Trophoblast cell (in vitro differentiated cells and primary cell): Measurements from ENCODE around the gene EIF5B.

Source experiments
- DNase-seq, 2 donors: peaks; one replicate each; pipeline ENCODE4 v3.0.0-alpha.2; 2016
- H2AFZ ChIP-seq: 2 replicates; pipeline ENCODE4 v1.6.1; 2013; ENCODE audit warnings: low read length, moderate library complexity, mild to moderate bottlenecking; ENCODE audit not compliant: insufficient read depth, poor library complexity
- H2AK5ac ChIP-seq: 2 replicates; pipeline ENCODE4 v1.6.1; 2013; ENCODE audit warnings: mild to moderate bottlenecking, low read length
- H2BK120ac ChIP-seq: 2 replicates; pipeline ENCODE4 v1.6.1; 2013; ENCODE audit warnings: low read length, mild to moderate bottlenecking, moderate library complexity; ENCODE audit not compliant: insufficient read depth, poor library complexity
- H2BK12ac ChIP-seq: 2 replicates; pipeline ENCODE4 v1.6.1; 2013; ENCODE audit warnings: mild to moderate bottlenecking, low read length, moderate library complexity
- H2BK5ac ChIP-seq: 2 replicates; pipeline ENCODE4 v1.6.1; 2013; ENCODE audit warnings: low read length, low read depth, moderate library complexity, mild to moderate bottlenecking; ENCODE audit not compliant: poor library complexity
- H3K14ac ChIP-seq: 2 replicates; pipeline ENCODE4 v1.6.1; 2013; ENCODE audit warnings: mild to moderate bottlenecking, low read length
- H3K18ac ChIP-seq: 2 replicates; pipeline ENCODE4 v1.6.1; 2013; ENCODE audit warnings: mild to moderate bottlenecking, low read length
- H3K23ac ChIP-seq: 2 replicates; pipeline ENCODE4 v1.6.1; 2013; ENCODE audit warnings: low read length
- H3K27ac ChIP-seq: 2 replicates; pipeline ENCODE4 v1.5.1; 2013; ENCODE audit warnings: low read depth, mild to moderate bottlenecking, inconsistent platforms, low read length, moderate library complexity
- H3K27me3 ChIP-seq: 2 replicates; pipeline ENCODE4 v1.6.1; 2013; ENCODE audit warnings: inconsistent platforms, mild to moderate bottlenecking, low read length, moderate library complexity; ENCODE audit not compliant: insufficient read depth
- H3K36me3 ChIP-seq, 2 experiments: 1 replicate in 1 of 2; 2 replicates in 1 of 2; pipeline ENCODE4 v1.6.1; 2013; ENCODE audit warnings: low read length in 2 of 2, mild to moderate bottlenecking in 2 of 2, moderate library complexity in 1 of 2; ENCODE audit not compliant: insufficient read depth in 2 of 2, control insufficient read depth in 1 of 2
- H3K4ac ChIP-seq: 2 replicates; pipeline ENCODE4 v1.6.1; 2013; ENCODE audit warnings: low read depth, mild to moderate bottlenecking, low read length, moderate library complexity
- H3K4me1 ChIP-seq, 2 experiments: 1 replicate in 1 of 2; 2 replicates in 1 of 2; pipeline ENCODE4 v1.6.1; 2013; ENCODE audit warnings: low read length in 2 of 2, mild to moderate bottlenecking in 2 of 2, moderate library complexity in 1 of 2; ENCODE audit not compliant: insufficient read depth in 2 of 2, control insufficient read depth in 1 of 2
- H3K4me2 ChIP-seq: 2 replicates; pipeline ENCODE4 v1.6.1; 2013; ENCODE audit warnings: inconsistent platforms, mild to moderate bottlenecking, low read length, moderate library complexity
- H3K4me3 ChIP-seq: 2 replicates; pipeline ENCODE4 v1.5.1; 2013; ENCODE audit warnings: mild to moderate bottlenecking, low read depth, low read length, inconsistent platforms
- H3K79me1 ChIP-seq: one replicate; pipeline ENCODE4 v1.6.1; 2013; ENCODE audit warnings: low read length
- H3K79me2 ChIP-seq: 2 replicates; pipeline ENCODE4 v1.6.1; 2013; ENCODE audit warnings: low read length, mild to moderate bottlenecking; ENCODE audit not compliant: control insufficient read depth, insufficient read depth, poor library complexity
- H3K9ac ChIP-seq: 2 replicates; pipeline ENCODE4 v1.6.1; 2013; ENCODE audit warnings: mild to moderate bottlenecking, low read length
- H3K9me3 ChIP-seq: 2 replicates; pipeline ENCODE4 v1.6.1; 2013; ENCODE audit warnings: low read depth, mild to moderate bottlenecking, control low read depth, inconsistent platforms, low read length; ENCODE audit not compliant: insufficient read depth
- H4K12ac ChIP-seq: 2 replicates; pipeline ENCODE4 v1.6.1; 2013; ENCODE audit warnings: low read depth, mild to moderate bottlenecking, low read length, moderate library complexity
- H4K8ac ChIP-seq: 2 replicates; pipeline ENCODE4 v1.6.1; 2013; ENCODE audit warnings: low read depth, mild to moderate bottlenecking, low read length, moderate library complexity
- H4K91ac ChIP-seq: one replicate; pipeline ENCODE4 v1.6.1; 2013; ENCODE audit warnings: low read depth, mild to moderate bottlenecking, low read length, moderate library complexity
- WGBS: extraction: QIAGEN DNeasy Blood & Tissue Kit; methylation state at CpG from one replicate; pipeline ENCODE4 v1.1.7; 2013; ENCODE audit warnings: missing lambda C conversion rate; ENCODE audit not compliant: insufficient read length, insufficient coverage; ENCODE audit errors: extremely low coverage; 5-methylcytosine and 5-hydroxymethylcytosine counted together

The EIF5B gene

GRCh38 chr2:99442837-99443236 lies 105.6 kb downstream of the EIF5B start:
- no CpG with 5 or more reads among the region's 1 CpG for WGBS

GRCh38 chr2:99444222-99444621 lies 107.0 kb downstream of the EIF5B start:
- Histone ChIP-seq H3K18ac (no peak overlapping the region), H3K9me3 (no peaks in the 10 kb centered on the region), H2BK12ac (no peak overlapping the region), H4K91ac (no peak overlapping the region), H3K14ac (no peak overlapping the region), H2AFZ (no peak overlapping the region), H3K79me2 (no peaks in the 10 kb centered on the region), H3K79me1 (no peaks in the 10 kb centered on the region), H3K36me3 (peaks cover 11 to 14% of the 10 kb centered on the region in 2 experiments), H2BK5ac (no peak overlapping the region), H3K9ac (no peak overlapping the region), H3K23ac (no peak overlapping the region), H3K4me2 (no peak overlapping the region), H2BK120ac (no peak overlapping the region), H3K4me1 (no peaks in the 10 kb centered on the region), H3K27ac (no peak overlapping the region), H3K4me3 (no peak overlapping the region), H3K4ac (no peak overlapping the region), H4K12ac (no peak overlapping the region), H3K27me3 (no peaks in the 10 kb centered on the region), H4K8ac (no peak overlapping the region), H2AK5ac (no peak overlapping the region)
- DNase-seq: no peak
- no CpG with 5 or more reads among the region's 2 CpGs for WGBS

More at GRCh38 chr2:99442837-99443236, 105.6 kb downstream of the EIF5B start:
- Histone ChIP-seq H3K79me2 (no peaks in the 10 kb centered on the region), H3K4me2 (no peak overlapping the region), H4K8ac (no peak overlapping the region), H3K18ac (no peak overlapping the region), H2BK120ac (no peak overlapping the region), H3K4me3 (no peak overlapping the region), H2BK12ac (no peak overlapping the region), H3K9ac (no peak overlapping the region), H3K4me1 (no peaks in the 10 kb centered on the region), H4K91ac (no peak overlapping the region), H2BK5ac (no peak overlapping the region), H2AK5ac (no peak overlapping the region), H3K27me3 (no peaks in the 10 kb centered on the region), H2AFZ (no peak overlapping the region), H4K12ac (no peak overlapping the region), H3K27ac (no peak overlapping the region), H3K4ac (no peak overlapping the region), H3K14ac (no peak overlapping the region), H3K9me3 (no peaks in the 10 kb centered on the region), H3K79me1 (no peaks in the 10 kb centered on the region), H3K36me3 (peaks cover 10 to 15% of the 10 kb centered on the region in 2 experiments), H3K23ac (no peak overlapping the region)
- DNase-seq: peak in 1 of 2 donors; percentile 12

GRCh38 chr2:99445065-99445464 lies 107.9 kb downstream of the EIF5B start:
- Histone ChIP-seq H2AK5ac (no peak overlapping the region), H3K23ac (no peak overlapping the region), H3K18ac (no peak overlapping the region), H2AFZ (no peak overlapping the region), H3K4me3 (no peak overlapping the region), H2BK12ac (no peak overlapping the region), H4K8ac (no peak overlapping the region), H3K79me2 (no peaks in the 10 kb centered on the region), H3K14ac (no peak overlapping the region), H3K4ac (no peak overlapping the region), H3K27ac (no peak overlapping the region), H3K79me1 (no peaks in the 10 kb centered on the region), H3K4me2 (no peak overlapping the region), H2BK120ac (no peak overlapping the region), H3K9ac (no peak overlapping the region), H3K27me3 (no peaks in the 10 kb centered on the region), H3K4me1 (no peaks in the 10 kb centered on the region), H3K9me3 (no peaks in the 10 kb centered on the region), H4K91ac (no peak overlapping the region), H4K12ac (no peak overlapping the region), H2BK5ac (no peak overlapping the region), H3K36me3 (peaks cover 11 to 14% of the 10 kb centered on the region in 2 experiments)
- no peak for DNase-seq
- WGBS: no CpG with 5 or more reads among the region's 4 CpGs

- Histone ChIP-seq H2BK12ac (no peak overlapping the region), H3K23ac (no peak overlapping the region), H4K91ac (no peak overlapping the region), H2AK5ac (no peak overlapping the region), H3K36me3 (peaks cover 11 to 13% of the 10 kb centered on the region in 2 experiments), H4K8ac (no peak overlapping the region), H3K79me2 (no peaks in the 10 kb centered on the region), H3K4me3 (no peak overlapping the region), H4K12ac (no peak overlapping the region), H3K14ac (no peak overlapping the region), H2AFZ (no peak overlapping the region), H3K9ac (no peak overlapping the region), H2BK5ac (no peak overlapping the region), H3K79me1 (no peaks in the 10 kb centered on the region), H3K4me2 (no peak overlapping the region), H3K9me3 (no peaks in the 10 kb centered on the region), H3K4me1 (no peaks in the 10 kb centered on the region), H3K18ac (no peak overlapping the region), H3K4ac (no peak overlapping the region), H2BK120ac (no peak overlapping the region), H3K27me3 (no peaks in the 10 kb centered on the region), H3K27ac (no peak overlapping the region)
- no CpG with 5 or more reads among the region's 2 CpGs for WGBS
- DNase-seq: no peak
Observed at GRCh38 chr2:99448556-99448955, 111.4 kb downstream of the EIF5B start.
